Measurements from ENCODE around the gene PARP4.
"Not testable (repeated sequence)": the region's sequence is repeated elsewhere in the genome, so short reads cannot be mapped to it uniquely, and the experiment has no call there.

Gene PARP4

GRCh38 chr13:24505256-24505655 lies 7.3 kb downstream of the PARP4 start:
- no peak for DNase-seq

- no peak for DNase-seq
Observed at GRCh38 chr13:24503379-24503696, 9.2 kb downstream of the PARP4 start.

- no peak for DNase-seq
Observed at GRCh38 chr13:24502533-24503378, 9.8 kb downstream of the PARP4 start.

- DNase-seq: no peak
Observed at GRCh38 chr13:24500977-24501376, 11.6 kb downstream of the PARP4 start.

- DNase-seq: no peak
Observed at GRCh38 chr13:24497742-24498141, 14.8 kb downstream of the PARP4 start.

- DNase-seq: not testable (repeated sequence)
Observed at GRCh38 chr13:24496295-24496694, 16.3 kb downstream of the PARP4 start.

GRCh38 chr13:24495151-24495729 lies 17.3 kb downstream of the PARP4 start:
- DNase-seq: no peak

GRCh38 chr13:24493356-24493755 lies 19.2 kb downstream of the PARP4 start:
- no peak for DNase-seq

- DNase-seq: no peak
Observed at GRCh38 chr13:24491845-24492244, 20.7 kb downstream of the PARP4 start.

- no peak for DNase-seq
Observed at GRCh38 chr13:24489721-24490120, 22.9 kb downstream of the PARP4 start.

GRCh38 chr13:24488092-24488491 lies 24.5 kb downstream of the PARP4 start:
- not testable (repeated sequence) for DNase-seq

GRCh38 chr13:24486017-24486657 lies 26.4 kb downstream of the PARP4 start:
- DNase-seq: not testable (repeated sequence)

- DNase-seq: no peak
Observed at GRCh38 chr13:24473686-24474085, 38.9 kb downstream of the PARP4 start.

- not testable (repeated sequence) for DNase-seq
Observed at GRCh38 chr13:24472129-24472528, 40.4 kb downstream of the PARP4 start.

- DNase-seq: no peak
Observed at GRCh38 chr13:24463078-24463477, 49.5 kb downstream of the PARP4 start.

- no peak for DNase-seq
Observed at GRCh38 chr13:24460256-24460655, 52.3 kb downstream of the PARP4 start.

GRCh38 chr13:24459726-24460125 lies 52.9 kb downstream of the PARP4 start:
- no peak for DNase-seq

GRCh38 chr13:24459234-24459633 lies 53.3 kb downstream of the PARP4 start:
- DNase-seq: no peak

- DNase-seq: no peak
Observed at GRCh38 chr13:24458736-24459135, 53.8 kb downstream of the PARP4 start.

- no peak for DNase-seq
Observed at GRCh38 chr13:24456396-24456795, 56.2 kb downstream of the PARP4 start.

- no peak for DNase-seq
Observed at GRCh38 chr13:24454056-24454455, 58.5 kb downstream of the PARP4 start.

- no peak for DNase-seq
Observed at GRCh38 chr13:24452044-24452443, 60.5 kb downstream of the PARP4 start.

- DNase-seq: peak; percentile 73
Observed at GRCh38 chr13:24450530-24450929, 62.0 kb downstream of the PARP4 start.

- DNase-seq: not testable (repeated sequence)
Observed at GRCh38 chr13:24444851-24445250, 67.7 kb downstream of the PARP4 start.

Measured in femur (tissue), 1 donor.